ENCODE data around the gene MOB2. TPM values are rescaled to one million over a fixed set of nuclear protein-coding genes. Genes with fewer than 3 reads are reported as not detected.
A peak's percentile ranks its signal among the peaks of the same experiment; 100 is the strongest.

Gene MOB2
- total RNA-seq, 4 donors from 2014 or later, result 21.1 to 71.5 (median 48.3) TPM

- no peaks in the 10 kb centered on the region for H3K9me3 ChIP-seq
- H3K4me3 ChIP-seq, result no peak overlapping the region
- in situ Hi-C loops (cut with MboI; ENCODE audit: low sequenced_read_pairs in 4 of 4) (loop anchor here in 1 of 4 donors (10.0 kb wide), 1 partner anchor 215 kb away; no protein-coding TSS in a partner anchor), intact Hi-C loops (cut with DNase I; ENCODE audit: low total_unique reads) (loop anchor here (10.0 kb wide), 1 partner anchor 195 kb away; no protein-coding TSS in a partner anchor)
- no peaks in the 10 kb centered on the region for H3K27me3 ChIP-seq
- no peak for DNase-seq
- peak overlapping the region; percentile 84 to 96 (median 90) for H3K27ac ChIP-seq
- H3K36me3 ChIP-seq, result no peaks in the 10 kb centered on the region
- H3K4me1 ChIP-seq, result peaks cover 62 to 84% of the 10 kb centered on the region in 2 donors
- TF ChIP-seq POLR2A (IDR thresholded peaks at IDR 0.05) (no peak), CTCF (IDR thresholded peaks at IDR 0.05 in 4 of 5, conservative IDR thresholded peaks at IDR 0.05 in 1 of 5) (no peak)
- ATAC-seq, result no peak
These were observed 43.2 kb upstream of the MOB2 start for GRCh38 chr11:1529774-1530173.

DNA sequence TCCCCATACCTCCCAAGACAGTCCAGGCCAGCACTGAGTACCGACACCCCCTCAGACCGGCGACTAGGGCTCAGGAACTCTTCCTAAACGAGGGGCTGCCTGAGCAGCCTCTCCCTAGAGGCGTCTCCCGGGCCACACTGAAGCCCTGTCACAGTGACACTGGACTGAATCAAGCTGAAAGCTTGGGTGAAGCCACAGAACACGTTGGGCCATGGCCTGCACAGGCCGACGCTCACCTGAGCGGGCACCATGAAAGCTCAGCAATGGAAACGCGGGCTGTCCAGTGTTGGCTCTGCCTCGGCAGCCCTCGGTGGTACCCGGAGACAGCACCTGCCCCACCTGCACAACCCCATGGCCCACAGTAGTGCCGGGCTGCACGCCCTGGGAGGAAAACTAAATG, 42.7 kb upstream of the MOB2 start:
- intact Hi-C loops (cut with DNase I; ENCODE audit: low total_unique reads), result no loop called here
- H3K36me3 ChIP-seq, result no peaks in the 10 kb centered on the region
- no peak for TF ChIP-seq POLR2A (IDR thresholded peaks at IDR 0.05)
- no peak for TF ChIP-seq CTCF (IDR thresholded peaks at IDR 0.05 in 4 of 5, conservative IDR thresholded peaks at IDR 0.05 in 1 of 5)
- peaks cover 58 to 79% of the 10 kb centered on the region in 2 donors for H3K4me1 ChIP-seq
- H3K27me3 ChIP-seq, result no peaks in the 10 kb centered on the region
- no peak for DNase-seq
- H3K4me3 ChIP-seq, result no peak overlapping the region
- no peak for ATAC-seq
- in situ Hi-C loops (cut with MboI; ENCODE audit: low sequenced_read_pairs in 4 of 4), result loop anchor here in 1 of 4 donors (10.0 kb wide), 1 partner anchor 214 kb away; no protein-coding TSS in a partner anchor
- no peaks in the 10 kb centered on the region for H3K9me3 ChIP-seq
- peak overlapping the region in 3 of 4 donors; percentile 86 to 96 (median 95) for H3K27ac ChIP-seq

- intact Hi-C loops (cut with DNase I; ENCODE audit: low total_unique reads) (no loop called here), in situ Hi-C loops (cut with MboI; ENCODE audit: low sequenced_read_pairs in 4 of 4) (loop anchor here in 1 of 4 donors (10.0 kb wide), 1 partner anchor 214 kb away; no protein-coding TSS in a partner anchor)
- TF ChIP-seq CTCF (IDR thresholded peaks at IDR 0.05 in 4 of 5, conservative IDR thresholded peaks at IDR 0.05 in 1 of 5) (no peak), POLR2A (IDR thresholded peaks at IDR 0.05) (no peak)
- DNase-seq, result no peak
- no peaks in the 10 kb centered on the region for H3K36me3 ChIP-seq
- no peak for ATAC-seq
- no peak overlapping the region for H3K4me3 ChIP-seq
- H3K4me1 ChIP-seq, result peaks cover 54 to 79% of the 10 kb centered on the region in 2 donors
- H3K9me3 ChIP-seq, result no peaks in the 10 kb centered on the region
- peak overlapping the region in 1 of 4 donors; percentile 42 for H3K27ac ChIP-seq
- no peaks in the 10 kb centered on the region for H3K27me3 ChIP-seq
These were observed 42.1 kb upstream of the MOB2 start for GRCh38 chr11:1528710-1529109.

DNA sequence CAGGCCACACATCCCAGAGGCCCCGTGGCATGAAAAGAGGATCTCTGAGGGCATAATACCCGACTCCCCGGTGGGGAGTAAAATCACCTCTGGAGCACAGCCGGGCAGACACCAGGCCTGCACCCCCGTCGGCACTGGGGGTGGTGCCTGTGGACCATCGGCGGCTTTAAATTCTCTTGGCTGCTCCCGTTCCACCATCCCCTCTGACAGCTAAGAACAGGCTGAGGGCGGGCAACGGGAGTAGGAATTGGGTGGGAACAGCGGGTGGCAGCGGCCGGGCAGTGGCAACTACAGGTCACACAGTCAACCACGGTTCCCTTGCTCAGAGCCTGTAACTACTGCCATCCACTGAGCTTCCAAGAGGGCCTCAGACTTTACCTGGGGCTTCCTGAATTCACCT, 40.2 kb upstream of the MOB2 start:
- Histone ChIP-seq H3K4me1 (peaks cover 44 to 67% of the 10 kb centered on the region in 2 donors), H3K27me3 (no peaks in the 10 kb centered on the region), H3K9me3 (no peaks in the 10 kb centered on the region), H3K27ac (no peak overlapping the region), H3K36me3 (no peaks in the 10 kb centered on the region), H3K4me3 (no peak overlapping the region)
- TF ChIP-seq CTCF (IDR thresholded peaks at IDR 0.05 in 4 of 5, conservative IDR thresholded peaks at IDR 0.05 in 1 of 5) (no peak), POLR2A (IDR thresholded peaks at IDR 0.05) (no peak)
- intact Hi-C loops (cut with DNase I; ENCODE audit: low total_unique reads) (no loop called here), in situ Hi-C loops (cut with MboI; ENCODE audit: low sequenced_read_pairs in 4 of 4) (loop anchor here in 1 of 4 donors (10.0 kb wide), 1 partner anchor 212 kb away; no protein-coding TSS in a partner anchor)
- ATAC-seq, result no peak
- DNase-seq, result no peak

Data from gastrocnemius medialis (tissue), 4 donors.